ENCODE results near the gene DYRK1A.

The DYRK1A gene

GRCh38 chr21:37393786-37394185, 27.2 kb downstream of the DYRK1A start:
- no peak overlapping the region for H3K9ac ChIP-seq (ENCODE audit: low read length)
- no peaks in the 10 kb centered on the region for H3K9me3 ChIP-seq (ENCODE audit: control insufficient read depth, low read length)
- H3K36me3 ChIP-seq (ENCODE audit: control insufficient read depth, insufficient read depth, low read length) = no peaks in the 10 kb centered on the region
- H3K27me3 ChIP-seq (ENCODE audit: control insufficient read depth, insufficient read depth, low read length) = no peaks in the 10 kb centered on the region
- peaks cover 14% of the 10 kb centered on the region for H3K4me1 ChIP-seq (ENCODE audit: control insufficient read depth, insufficient read depth, low read length)
- H3K4me3 ChIP-seq (ENCODE audit: low read length) = no peak overlapping the region

DNA sequence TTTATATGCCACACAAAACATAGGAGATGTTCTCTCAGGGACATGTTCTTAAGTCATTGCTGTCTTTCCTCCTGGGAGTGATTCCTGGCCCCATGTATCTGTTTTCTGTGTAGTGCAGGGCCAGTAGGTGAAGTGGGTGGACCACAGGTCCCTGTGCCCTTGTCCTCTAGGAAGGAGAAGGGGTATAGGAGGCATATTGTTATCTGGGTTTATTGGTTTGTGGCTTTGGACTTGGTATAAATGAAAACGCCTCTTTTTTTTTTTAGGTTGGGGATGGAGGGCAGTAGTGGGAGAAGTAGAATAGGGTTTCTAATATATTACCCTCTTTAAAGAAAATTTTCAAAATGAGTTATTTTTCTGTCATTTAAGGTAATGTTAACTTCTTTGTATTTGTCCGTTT, 29.4 kb downstream of the DYRK1A start:
- peaks cover 14% of the 10 kb centered on the region for H3K4me1 ChIP-seq (ENCODE audit: control insufficient read depth, insufficient read depth, low read length)

DNA sequence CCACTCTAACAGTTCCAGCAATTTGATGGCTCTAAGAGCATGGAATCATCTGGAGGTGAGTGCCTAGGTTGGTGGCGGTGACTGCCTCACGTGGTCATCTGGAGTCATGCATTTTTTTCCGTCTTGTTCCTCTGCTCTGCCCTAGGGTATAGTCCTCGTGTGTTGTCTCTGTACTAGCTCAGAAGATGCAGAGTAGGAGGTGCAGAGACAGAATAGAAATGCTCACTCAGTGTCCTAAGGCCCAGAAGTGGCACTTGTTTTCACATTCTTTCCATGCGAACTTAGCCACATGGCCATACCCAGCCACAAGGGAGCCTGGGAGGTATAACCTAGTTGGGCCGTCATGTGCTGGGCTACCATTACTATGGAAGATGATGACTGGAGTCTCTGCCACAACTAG, 30.3 kb downstream of the DYRK1A start:
- Histone ChIP-seq H3K4me1 (ENCODE audit: control insufficient read depth, insufficient read depth, low read length) (peaks cover 5% of the 10 kb centered on the region), H3K36me3 (ENCODE audit: control insufficient read depth, insufficient read depth, low read length) (no peaks in the 10 kb centered on the region), H3K27me3 (ENCODE audit: control insufficient read depth, insufficient read depth, low read length) (no peaks in the 10 kb centered on the region)

More for the DNA sequence above, 29.4 kb downstream of the DYRK1A start:
- Histone ChIP-seq H3K9me3 (ENCODE audit: control insufficient read depth, low read length) (no peaks in the 10 kb centered on the region), H3K27me3 (ENCODE audit: control insufficient read depth, insufficient read depth, low read length) (no peaks in the 10 kb centered on the region), H3K4me3 (ENCODE audit: low read length) (no peak overlapping the region), H3K36me3 (ENCODE audit: control insufficient read depth, insufficient read depth, low read length) (no peaks in the 10 kb centered on the region), H3K9ac (ENCODE audit: low read length) (no peak overlapping the region)

DNA sequence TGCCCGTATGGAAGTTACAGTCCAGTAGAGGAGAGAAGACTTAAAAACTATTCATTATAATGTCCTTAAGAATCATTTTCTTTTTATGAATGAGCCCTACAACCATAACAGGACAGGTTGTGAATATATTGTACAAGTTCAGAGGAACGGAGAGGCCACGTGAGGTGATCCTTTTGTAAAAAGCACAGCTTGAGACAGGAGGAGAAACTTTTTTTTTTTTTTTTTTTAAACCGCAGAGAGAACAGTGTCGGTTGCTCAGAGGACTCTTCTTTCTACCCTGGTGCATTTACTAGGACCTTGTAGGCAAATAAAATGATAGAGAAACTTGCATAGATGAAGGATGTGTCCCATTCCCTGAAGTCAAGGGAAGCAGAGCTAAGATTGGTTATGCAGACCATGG, 32.1 kb downstream of the DYRK1A start:
- Histone ChIP-seq H3K9me3 (ENCODE audit: control insufficient read depth, low read length) (no peaks in the 10 kb centered on the region), H3K4me1 (ENCODE audit: control insufficient read depth, insufficient read depth, low read length) (peaks cover 2% of the 10 kb centered on the region), H3K9ac (ENCODE audit: low read length) (no peak overlapping the region), H3K36me3 (ENCODE audit: control insufficient read depth, insufficient read depth, low read length) (no peaks in the 10 kb centered on the region), H3K27me3 (ENCODE audit: control insufficient read depth, insufficient read depth, low read length) (no peaks in the 10 kb centered on the region), H3K4me3 (ENCODE audit: low read length) (no peak overlapping the region)

More for the DNA sequence above, 30.3 kb downstream of the DYRK1A start:
- H3K9me3 ChIP-seq (ENCODE audit: control insufficient read depth, low read length) = no peaks in the 10 kb centered on the region
- H3K4me3 ChIP-seq (ENCODE audit: low read length) = no peak overlapping the region
- no peak overlapping the region for H3K9ac ChIP-seq (ENCODE audit: low read length)

GRCh38 chr21:37402251-37402867, 35.8 kb downstream of the DYRK1A start:
- H3K4me1 ChIP-seq (ENCODE audit: control insufficient read depth, insufficient read depth, low read length) = no peaks in the 10 kb centered on the region
- no peaks in the 10 kb centered on the region for H3K9me3 ChIP-seq (ENCODE audit: control insufficient read depth, low read length)
- H3K4me3 ChIP-seq (ENCODE audit: low read length) = no peak overlapping the region
- no peaks in the 10 kb centered on the region for H3K27me3 ChIP-seq (ENCODE audit: control insufficient read depth, insufficient read depth, low read length)
- no peaks in the 10 kb centered on the region for H3K36me3 ChIP-seq (ENCODE audit: control insufficient read depth, insufficient read depth, low read length)
- no peak overlapping the region for H3K9ac ChIP-seq (ENCODE audit: low read length)

DNA sequence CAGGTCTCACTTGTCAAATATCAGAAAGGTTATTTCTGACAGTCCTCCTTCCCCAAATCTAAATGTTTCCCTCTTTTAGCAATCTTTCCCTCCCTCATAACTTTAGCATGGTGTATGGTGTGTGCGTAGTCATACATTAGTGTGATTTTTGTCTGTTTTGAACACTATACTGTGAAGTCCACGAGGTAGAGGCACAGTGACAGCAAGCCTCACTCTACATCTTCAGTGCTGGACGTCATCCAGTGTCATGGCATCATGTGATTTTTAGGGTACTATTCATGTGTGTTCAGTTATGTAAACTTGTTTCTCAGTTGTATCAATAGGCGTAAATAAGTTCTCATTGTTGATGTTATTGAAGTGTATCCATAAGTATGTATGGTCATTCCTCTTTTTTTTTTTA, 39.1 kb downstream of the DYRK1A start:
- H3K4me3 ChIP-seq (ENCODE audit: low read length) = no peak overlapping the region
- H3K27me3 ChIP-seq (ENCODE audit: control insufficient read depth, insufficient read depth, low read length) = no peaks in the 10 kb centered on the region
- H3K9me3 ChIP-seq (ENCODE audit: control insufficient read depth, low read length) = no peaks in the 10 kb centered on the region
- H3K4me1 ChIP-seq (ENCODE audit: control insufficient read depth, insufficient read depth, low read length) = peaks cover 3% of the 10 kb centered on the region
- H3K36me3 ChIP-seq (ENCODE audit: control insufficient read depth, insufficient read depth, low read length) = no peaks in the 10 kb centered on the region
- H3K9ac ChIP-seq (ENCODE audit: low read length) = no peak overlapping the region

DNA sequence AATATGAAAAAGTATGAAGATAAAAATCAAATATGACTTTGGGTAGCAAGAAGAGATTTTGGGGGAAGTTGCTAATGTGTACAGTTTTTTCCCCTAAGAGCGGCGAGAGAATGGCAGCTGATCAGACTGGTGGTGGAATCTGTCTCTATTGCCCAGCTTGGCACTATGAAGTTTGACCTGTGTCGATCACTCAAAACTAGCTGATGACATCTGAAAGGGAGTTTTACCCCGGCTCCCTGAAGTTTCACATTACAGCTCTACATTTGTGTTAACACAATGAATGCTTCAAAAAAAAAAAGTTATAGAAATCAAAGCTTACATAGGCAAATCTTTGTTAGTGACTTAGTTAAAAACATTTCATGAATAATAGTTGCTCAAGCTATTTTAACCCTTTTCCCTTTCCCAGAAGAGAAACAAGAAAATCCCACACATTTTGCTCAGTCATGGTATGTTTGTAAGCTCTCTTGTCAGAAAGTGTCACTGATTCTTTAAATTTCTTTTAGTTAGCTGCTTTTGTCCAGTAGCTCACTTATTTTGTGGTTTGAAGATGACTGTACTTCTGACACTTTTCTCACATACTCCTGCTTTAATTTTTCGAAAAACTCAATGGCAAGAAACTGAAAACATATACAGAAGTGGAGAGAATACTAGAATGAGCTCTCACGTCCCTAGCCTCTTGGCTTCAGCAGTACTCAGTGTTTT, 41.3 kb downstream of the DYRK1A start:
- H3K27me3 ChIP-seq (ENCODE audit: control insufficient read depth, insufficient read depth, low read length) = no peaks in the 10 kb centered on the region
- H3K4me1 ChIP-seq (ENCODE audit: control insufficient read depth, insufficient read depth, low read length) = peaks cover 3% of the 10 kb centered on the region
- no peaks in the 10 kb centered on the region for H3K36me3 ChIP-seq (ENCODE audit: control insufficient read depth, insufficient read depth, low read length)
- H3K4me3 ChIP-seq (ENCODE audit: low read length) = no peak overlapping the region
- no peak overlapping the region for H3K9ac ChIP-seq (ENCODE audit: low read length)
- no peaks in the 10 kb centered on the region for H3K9me3 ChIP-seq (ENCODE audit: control insufficient read depth, low read length)

DNA sequence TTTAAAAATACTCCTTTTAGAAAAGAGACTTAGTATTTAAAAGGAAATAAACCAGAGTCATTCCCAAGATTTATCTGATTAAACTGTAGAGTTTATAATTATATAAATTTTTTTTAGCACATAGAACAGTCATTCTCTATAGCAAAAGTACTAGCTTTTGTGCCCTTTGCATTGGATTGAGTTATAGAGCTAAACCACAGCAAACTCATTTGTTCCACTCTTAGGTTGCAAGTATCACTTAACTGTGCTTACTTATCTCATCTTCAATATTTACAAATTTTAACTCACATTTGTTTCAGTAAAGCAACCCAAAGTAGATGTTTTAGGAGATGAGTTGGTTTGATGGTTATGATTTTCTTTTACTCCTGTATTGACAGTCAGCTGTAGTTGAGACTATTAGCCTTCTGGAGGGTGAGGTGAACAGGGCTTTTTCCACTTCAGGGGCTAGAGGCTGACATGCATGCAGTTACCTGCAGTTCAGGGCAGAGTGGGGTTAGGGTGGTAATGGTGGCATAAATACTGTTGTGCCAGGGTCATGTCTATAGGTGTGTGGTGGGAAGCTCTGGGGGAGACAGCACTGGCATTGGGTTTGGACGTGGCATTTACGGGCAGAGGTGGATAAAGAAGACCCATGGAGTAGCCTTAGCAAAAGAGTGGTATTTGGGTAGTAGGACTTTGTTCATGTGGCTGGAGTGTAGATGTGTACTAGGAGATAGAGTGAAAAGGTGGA, 42.1 kb downstream of the DYRK1A start:
- no peaks in the 10 kb centered on the region for H3K9me3 ChIP-seq (ENCODE audit: control insufficient read depth, low read length)
- H3K4me1 ChIP-seq (ENCODE audit: control insufficient read depth, insufficient read depth, low read length) = peaks cover 3% of the 10 kb centered on the region
- no peaks in the 10 kb centered on the region for H3K36me3 ChIP-seq (ENCODE audit: control insufficient read depth, insufficient read depth, low read length)
- no peak overlapping the region for H3K4me3 ChIP-seq (ENCODE audit: low read length)
- H3K9ac ChIP-seq (ENCODE audit: low read length) = no peak overlapping the region
- H3K27me3 ChIP-seq (ENCODE audit: control insufficient read depth, insufficient read depth, low read length) = no peaks in the 10 kb centered on the region

GRCh38 chr21:37410639-37411038, 44.1 kb downstream of the DYRK1A start:
- H3K4me3 ChIP-seq (ENCODE audit: low read length) = no peak overlapping the region
- no peaks in the 10 kb centered on the region for H3K36me3 ChIP-seq (ENCODE audit: control insufficient read depth, insufficient read depth, low read length)
- no peaks in the 10 kb centered on the region for H3K27me3 ChIP-seq (ENCODE audit: control insufficient read depth, insufficient read depth, low read length)
- no peaks in the 10 kb centered on the region for H3K9me3 ChIP-seq (ENCODE audit: control insufficient read depth, low read length)
- H3K9ac ChIP-seq (ENCODE audit: low read length) = no peak overlapping the region
- H3K4me1 ChIP-seq (ENCODE audit: control insufficient read depth, insufficient read depth, low read length) = peaks cover 3% of the 10 kb centered on the region

DNA sequence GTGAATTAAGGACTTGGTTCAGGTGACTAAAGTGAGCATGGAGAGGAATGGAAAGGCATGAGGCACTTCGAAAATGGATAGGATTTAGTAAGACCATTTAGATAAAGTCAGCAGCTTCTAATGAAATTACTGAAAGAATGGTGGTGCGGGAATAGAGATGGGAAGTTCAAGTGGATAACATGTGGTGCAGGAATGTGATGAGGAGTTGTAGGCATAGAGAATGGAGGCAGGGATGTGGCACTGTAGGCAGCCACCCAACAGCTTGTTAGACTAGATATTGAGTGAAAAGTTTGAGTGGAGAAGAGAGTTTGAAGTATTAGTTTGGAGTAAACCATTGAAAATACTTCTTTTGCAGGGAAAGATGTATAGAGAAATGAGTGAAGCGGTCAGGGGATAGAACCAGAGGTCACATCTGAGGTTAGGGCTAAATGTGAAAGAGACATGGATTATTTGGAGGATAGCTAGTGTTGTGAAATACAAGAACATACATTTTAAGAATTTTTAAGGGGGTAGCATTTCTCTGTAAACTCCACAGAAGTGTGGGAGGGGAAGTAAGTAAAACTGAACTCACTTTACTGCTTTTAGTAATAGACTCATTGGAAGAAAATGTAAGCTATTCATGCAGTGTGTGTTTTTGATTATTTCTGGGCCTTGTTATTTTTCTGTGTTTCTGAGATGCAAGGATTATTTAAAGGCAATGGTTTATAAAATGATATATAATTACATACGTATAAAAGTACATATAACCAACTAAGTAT, 46.2 kb downstream of the DYRK1A start:
- Histone ChIP-seq H3K9me3 (ENCODE audit: control insufficient read depth, low read length) (no peaks in the 10 kb centered on the region), H3K27me3 (ENCODE audit: control insufficient read depth, insufficient read depth, low read length) (no peaks in the 10 kb centered on the region), H3K9ac (ENCODE audit: low read length) (no peak overlapping the region), H3K4me1 (ENCODE audit: control insufficient read depth, insufficient read depth, low read length) (peaks cover 3% of the 10 kb centered on the region), H3K36me3 (ENCODE audit: control insufficient read depth, insufficient read depth, low read length) (no peaks in the 10 kb centered on the region), H3K4me3 (ENCODE audit: low read length) (no peak overlapping the region)

DNA sequence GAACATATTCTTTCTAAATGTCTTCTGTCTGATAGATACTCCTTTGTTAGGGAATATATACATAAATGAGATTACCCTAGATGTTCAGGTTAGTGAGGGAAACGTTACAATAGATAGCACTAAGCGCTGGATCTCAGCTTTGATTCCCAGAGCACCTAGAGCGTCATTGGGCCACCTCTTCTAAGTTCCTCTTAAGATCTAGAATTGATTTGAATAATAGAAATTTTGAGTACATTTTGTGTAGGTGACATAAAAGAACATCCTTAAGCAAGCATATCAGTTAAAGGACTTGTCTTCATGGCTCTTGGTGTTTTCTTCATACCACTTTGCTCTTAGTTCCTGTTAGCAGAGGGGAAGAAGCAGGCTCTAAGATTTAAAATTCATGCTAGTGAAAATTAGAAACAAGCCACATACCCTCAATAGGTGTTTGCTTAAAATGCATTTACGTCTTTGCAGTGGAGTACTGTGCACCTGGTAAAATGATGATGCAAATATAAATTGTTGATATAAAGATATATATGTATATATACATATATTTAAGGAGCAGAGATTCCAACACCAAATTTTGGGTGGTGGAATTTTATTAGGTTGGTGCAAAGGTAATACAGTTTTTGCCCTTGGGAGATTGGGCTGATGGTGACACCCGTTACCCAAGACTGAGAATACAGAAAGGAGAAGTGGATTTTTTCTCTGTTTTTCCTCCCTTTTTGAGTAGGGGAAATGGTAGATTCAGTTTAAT, 47.1 kb downstream of the DYRK1A start:
- Histone ChIP-seq H3K9me3 (ENCODE audit: control insufficient read depth, low read length) (no peaks in the 10 kb centered on the region), H3K4me1 (ENCODE audit: control insufficient read depth, insufficient read depth, low read length) (peaks cover 1% of the 10 kb centered on the region), H3K36me3 (ENCODE audit: control insufficient read depth, insufficient read depth, low read length) (no peaks in the 10 kb centered on the region), H3K4me3 (ENCODE audit: low read length) (no peak overlapping the region), H3K9ac (ENCODE audit: low read length) (no peak overlapping the region), H3K27me3 (ENCODE audit: control insufficient read depth, insufficient read depth, low read length) (no peaks in the 10 kb centered on the region)
